Stimulated activated CD4-positive, alpha-beta T cell treated with anti-CD3 and anti-CD28 coated beads, Interleukin-4, amount 100 ng/mL, for 48 hours (primary cell): ENCODE data around the gene DIAPH2.

ENCODE experiments used
- DNase-seq, 2 donors: peaks; one replicate each; pipeline ENCODE4 v3.0.0-alpha.2; 2020; ENCODE audit warnings: low read depth in 2 of 2

The DIAPH2 gene

GRCh38 chrX:97168646-97169045, 484.0 kb downstream of the DIAPH2 start:
- DNase-seq = no peak

- no peak for DNase-seq
Observed at GRCh38 chrX:97175147-97175546, 490.5 kb downstream of the DIAPH2 start.

GRCh38 chrX:97189668-97190067, 505.0 kb downstream of the DIAPH2 start:
- DNase-seq = no peak

GRCh38 chrX:97199501-97199900, 514.9 kb downstream of the DIAPH2 start:
- no peak for DNase-seq

- DNase-seq = no peak
Observed at GRCh38 chrX:97200454-97200853, 515.8 kb downstream of the DIAPH2 start.

- DNase-seq = no peak
Observed at GRCh38 chrX:97210501-97210900, 525.9 kb downstream of the DIAPH2 start.

- DNase-seq = no peak
Observed at GRCh38 chrX:97211070-97211469, 526.4 kb downstream of the DIAPH2 start.

- DNase-seq = no peak
Observed at GRCh38 chrX:97215186-97215585, 530.5 kb downstream of the DIAPH2 start.

GRCh38 chrX:97224148-97224547, 539.5 kb downstream of the DIAPH2 start:
- no peak for DNase-seq

GRCh38 chrX:97229318-97229717, 544.7 kb downstream of the DIAPH2 start:
- DNase-seq = no peak

- DNase-seq = no peak
Observed at GRCh38 chrX:97230948-97231347, 546.3 kb downstream of the DIAPH2 start.

- DNase-seq = no peak
Observed at GRCh38 chrX:97234471-97235081, 549.9 kb downstream of the DIAPH2 start.

GRCh38 chrX:97238632-97239031, 554.0 kb downstream of the DIAPH2 start:
- no peak for DNase-seq

- DNase-seq = no peak
Observed at GRCh38 chrX:97252111-97252510, 567.5 kb downstream of the DIAPH2 start.

GRCh38 chrX:97260679-97261078, 576.0 kb downstream of the DIAPH2 start:
- no peak for DNase-seq

GRCh38 chrX:97266406-97267121, 581.9 kb downstream of the DIAPH2 start:
- no peak for DNase-seq

GRCh38 chrX:97267396-97268181, 582.9 kb downstream of the DIAPH2 start:
- no peak for DNase-seq

GRCh38 chrX:97268182-97268680, 583.6 kb downstream of the DIAPH2 start:
- DNase-seq = no peak

GRCh38 chrX:97284531-97284930, 599.9 kb downstream of the DIAPH2 start:
- DNase-seq = no peak

- DNase-seq = no peak
Observed at GRCh38 chrX:97290199-97290598, 605.6 kb downstream of the DIAPH2 start.

GRCh38 chrX:97294041-97294440, 609.4 kb downstream of the DIAPH2 start:
- no peak for DNase-seq

GRCh38 chrX:97295954-97296353, 611.3 kb downstream of the DIAPH2 start:
- DNase-seq = no peak
